Lower leg skin (tissue), 4 donors: ENCODE measurements around the gene C1QTNF5. TPM values are rescaled to one million over a fixed set of nuclear protein-coding genes. Genes with fewer than 3 reads are reported as not detected.

ENCODE experiments used
- DNase-seq, 2 donors: peaks; one replicate each; pipeline ENCODE4 v3.0.0-alpha.2; 2019; ENCODE audit warnings: low spot score in 2 of 2
- H3K4me3 ChIP-seq: fragments of 200-600 bp; sonication (generic); 2 replicates; pipeline ENCODE4 v1.5.1; 2017; ENCODE audit warnings: mild to moderate bottlenecking, low read depth; ENCODE audit not compliant: poor library complexity, severe bottlenecking
- POLR2A ChIP-seq, 2 donors: fragments of 450-650 bp; IDR thresholded peaks; one replicate each; pipeline ENCODE4 v1.6.1; 2016 to 2017; ENCODE audit warnings: antibody characterized with exemption in 2 of 2, mild to moderate bottlenecking in 1 of 2, moderate library complexity in 1 of 2
- WGBS, 2 donors: methylation state at CpG; one replicate each; pipeline ENCODE4 v1.1.5; 2018; 5-methylcytosine and 5-hydroxymethylcytosine counted together
- intact Hi-C: fragments of 100-400 bp; cut with DNase I; formaldehyde crosslinking; loops from one replicate; pipeline ENCODE4 v1.15.0; 2023; ENCODE audit warnings: low total_unique reads
- total RNA-seq, 4 donors: library from RNA; depleted of rRNA; stranded (reverse); fragments of >200 nt; gene quantifications; one replicate each; pipeline ENCODE4 v1.1.0, GENCODE V29; 2016
- TF ChIP-seq, protein P1 (sequence below), 3 donors: fragments of 450-650 bp; IDR thresholded peaks; one replicate each; pipeline ENCODE4 v1.5.1; 2016; ENCODE audit warnings: antibody characterized with exemption in 3 of 3, mild to moderate bottlenecking in 3 of 3, moderate library complexity in 2 of 3

The C1QTNF5 gene
- total RNA-seq, 4 donors from 2014 or later, result 4.2 to 14.3 (median 8.6) TPM

- no peak for TF ChIP-seq POLR2A (IDR thresholded peaks at IDR 0.05)
- TF ChIP-seq, protein P1, sequence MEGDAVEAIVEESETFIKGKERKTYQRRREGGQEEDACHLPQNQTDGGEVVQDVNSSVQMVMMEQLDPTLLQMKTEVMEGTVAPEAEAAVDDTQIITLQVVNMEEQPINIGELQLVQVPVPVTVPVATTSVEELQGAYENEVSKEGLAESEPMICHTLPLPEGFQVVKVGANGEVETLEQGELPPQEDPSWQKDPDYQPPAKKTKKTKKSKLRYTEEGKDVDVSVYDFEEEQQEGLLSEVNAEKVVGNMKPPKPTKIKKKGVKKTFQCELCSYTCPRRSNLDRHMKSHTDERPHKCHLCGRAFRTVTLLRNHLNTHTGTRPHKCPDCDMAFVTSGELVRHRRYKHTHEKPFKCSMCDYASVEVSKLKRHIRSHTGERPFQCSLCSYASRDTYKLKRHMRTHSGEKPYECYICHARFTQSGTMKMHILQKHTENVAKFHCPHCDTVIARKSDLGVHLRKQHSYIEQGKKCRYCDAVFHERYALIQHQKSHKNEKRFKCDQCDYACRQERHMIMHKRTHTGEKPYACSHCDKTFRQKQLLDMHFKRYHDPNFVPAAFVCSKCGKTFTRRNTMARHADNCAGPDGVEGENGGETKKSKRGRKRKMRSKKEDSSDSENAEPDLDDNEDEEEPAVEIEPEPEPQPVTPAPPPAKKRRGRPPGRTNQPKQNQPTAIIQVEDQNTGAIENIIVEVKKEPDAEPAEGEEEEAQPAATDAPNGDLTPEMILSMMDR (IDR thresholded peaks at IDR 0.05), result peak in 1 of 3 donors; percentile 33
- H3K4me3 ChIP-seq, result peak overlapping the region; percentile 23
- DNase-seq, result no peak
- intact Hi-C loops, result no loop called here
- 2 to 7% methylated on average over 42 to 53 of the region's 86 CpGs for WGBS, 2 donors
Measured at GRCh38 chr11:119339589-119340334, 921 bp downstream of the C1QTNF5 start.

DNA sequence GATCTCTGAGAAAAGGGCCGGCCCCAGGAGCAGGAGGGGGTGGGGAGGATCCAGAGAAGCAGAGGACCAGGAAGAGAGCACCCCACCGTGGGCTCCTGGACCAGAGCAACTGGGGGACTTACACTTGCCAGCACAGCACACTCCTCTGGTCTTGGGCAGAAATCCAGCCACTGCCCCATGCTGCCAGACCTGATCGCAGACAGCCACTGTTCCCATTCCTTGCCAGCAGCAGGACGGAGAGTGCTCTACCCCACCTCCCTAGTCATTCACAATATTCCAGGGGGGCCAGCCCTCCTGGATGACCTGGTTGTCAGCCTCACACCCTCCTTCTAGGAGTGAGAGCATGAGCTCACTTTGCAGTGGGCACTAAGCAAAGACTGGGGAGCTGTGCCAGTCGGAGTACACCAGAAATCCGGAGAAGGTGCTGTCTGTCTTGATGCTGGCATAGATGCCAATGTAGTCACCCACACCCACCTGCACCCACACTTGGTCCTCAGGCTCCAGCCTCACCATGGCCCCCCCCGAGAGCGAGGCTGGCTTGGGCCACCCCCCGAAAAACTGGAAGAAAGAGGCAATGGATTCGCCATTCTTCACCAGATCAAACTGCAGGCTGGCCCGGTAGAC, 1.6 kb downstream of the C1QTNF5 start:
- DNase-seq, result no peak
- TF ChIP-seq, protein P1 (IDR thresholded peaks at IDR 0.05), result no peak
- TF ChIP-seq POLR2A (IDR thresholded peaks at IDR 0.05), result no peak
- H3K4me3 ChIP-seq, result no peak overlapping the region
- intact Hi-C loops, result no loop called here
- WGBS, 2 donors, result 62 to 65% methylated on average over 7 to 10 of the region's 11 CpGs

DNA sequence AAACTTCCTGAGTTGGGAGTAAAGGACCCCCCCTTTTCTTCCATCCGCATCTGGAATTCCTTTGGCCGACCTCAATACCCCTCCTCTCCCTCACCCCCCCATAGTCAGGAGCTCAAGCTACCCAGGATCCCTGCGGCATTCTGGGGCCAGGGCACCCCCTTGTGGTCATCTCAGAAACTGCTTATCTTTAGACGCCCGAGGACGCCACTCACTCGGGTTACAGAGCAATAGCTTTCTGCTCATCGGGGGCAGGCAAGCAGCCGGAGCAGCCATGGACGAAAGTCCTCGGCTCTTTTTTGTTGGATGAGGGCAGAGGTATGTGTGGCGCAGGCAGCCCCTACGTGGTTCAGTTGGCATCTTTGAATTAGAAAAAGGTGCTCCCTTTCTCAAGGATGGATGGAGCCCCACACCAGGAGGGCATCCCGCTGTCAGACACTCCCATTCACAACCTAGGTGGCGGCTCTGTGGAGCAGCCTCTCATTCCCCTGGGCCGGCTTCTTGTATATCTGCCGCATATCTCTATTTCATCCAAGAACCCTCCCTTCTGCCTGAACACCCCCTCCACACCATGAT, 2.3 kb downstream of the C1QTNF5 start:
- intact Hi-C loops, result no loop called here
- no peak overlapping the region for H3K4me3 ChIP-seq
- peak in 1 of 2 donors; percentile 94 for DNase-seq
- TF ChIP-seq, protein P1 (IDR thresholded peaks at IDR 0.05), result no peak
- TF ChIP-seq POLR2A (IDR thresholded peaks at IDR 0.05), result no peak
- 26 to 32% methylated on average over 17 of the region's 17 CpGs for WGBS, 2 donors

DNA sequence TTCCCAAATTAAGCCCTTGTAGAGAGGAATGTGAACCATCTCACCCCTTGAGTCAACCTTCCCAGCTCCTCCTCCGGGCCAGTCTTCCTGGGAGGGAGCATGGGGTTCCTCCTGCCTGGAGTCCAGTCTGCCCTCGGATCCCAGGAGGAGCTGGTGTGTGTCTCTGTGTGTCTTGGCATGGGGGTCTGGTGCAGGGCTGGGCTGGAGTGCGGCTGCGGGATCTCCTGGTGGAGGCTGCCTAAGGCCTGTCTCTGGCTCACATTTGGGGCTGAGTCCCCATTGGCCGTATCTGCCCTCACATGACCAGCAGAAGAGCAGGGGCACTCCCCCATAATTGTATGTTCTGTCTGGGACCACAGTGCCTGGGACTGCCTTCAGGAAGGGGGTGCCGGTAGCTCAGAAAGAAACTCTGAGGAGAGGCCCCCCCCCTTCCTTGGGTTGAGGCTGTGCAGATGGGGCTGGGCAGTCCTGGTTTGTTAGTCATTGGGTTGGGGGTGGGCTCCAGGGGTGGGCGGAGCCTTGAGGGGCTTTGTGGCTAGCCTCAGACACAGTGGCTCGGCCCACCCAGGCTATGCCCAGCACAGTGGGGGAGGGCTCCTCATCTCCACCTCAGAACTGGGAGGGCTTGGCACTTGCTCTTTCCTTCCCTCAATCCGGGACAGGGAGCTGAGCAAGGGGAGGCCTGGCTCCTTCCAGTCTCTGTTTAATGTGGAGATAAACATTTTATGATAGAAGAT, 2.9 kb downstream of the C1QTNF5 start:
- intact Hi-C loops, result no loop called here
- WGBS, 2 donors, result 54 to 62% methylated on average over 7 to 8 of the region's 9 CpGs
- TF ChIP-seq POLR2A (IDR thresholded peaks at IDR 0.05), result no peak
- TF ChIP-seq, protein P1 (IDR thresholded peaks at IDR 0.05), result no peak
- DNase-seq, result no peak
- no peak overlapping the region for H3K4me3 ChIP-seq

DNA sequence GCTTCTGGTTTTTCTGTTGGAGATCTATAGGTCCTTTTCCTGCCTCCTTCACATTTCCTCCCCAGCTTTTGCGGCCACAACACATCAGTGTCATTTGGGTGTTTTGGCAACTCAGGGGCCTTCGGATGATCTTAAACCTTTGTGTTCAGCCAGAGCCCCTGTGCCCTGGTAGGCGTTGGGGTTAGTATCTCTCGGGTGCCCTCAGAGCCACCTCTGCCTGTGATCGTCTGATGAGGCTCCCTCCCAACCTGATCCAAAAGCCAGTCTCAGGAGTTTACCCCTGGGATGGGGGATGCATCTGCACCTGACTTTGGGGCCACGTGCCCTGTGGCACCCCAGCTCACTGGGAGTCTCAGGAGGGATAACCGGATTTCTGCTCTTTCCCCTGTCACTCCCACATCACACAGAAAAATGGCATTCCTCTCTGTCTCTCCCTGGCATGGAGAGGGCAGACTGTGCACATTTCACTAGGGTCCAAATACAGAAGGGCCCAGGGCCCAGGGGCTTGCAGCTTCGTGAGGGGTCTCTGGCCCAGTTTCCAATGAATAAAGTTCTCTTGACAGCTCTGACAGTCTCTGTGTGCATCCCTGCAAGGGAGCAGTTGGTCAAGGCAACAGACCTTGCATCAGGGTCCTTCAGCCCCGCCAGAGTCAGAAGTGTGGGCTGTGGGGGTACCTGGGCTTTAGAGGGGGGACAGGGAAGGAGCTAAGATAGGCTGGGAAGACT, 3.8 kb downstream of the C1QTNF5 start:
- TF ChIP-seq, protein P1 (IDR thresholded peaks at IDR 0.05), result no peak
- TF ChIP-seq POLR2A (IDR thresholded peaks at IDR 0.05), result no peak
- no peak for DNase-seq
- 78 to 81% methylated on average over 9 of the region's 9 CpGs for WGBS, 2 donors
- no peak overlapping the region for H3K4me3 ChIP-seq
- intact Hi-C loops, result no loop called here
